ENCODE results near the gene ASXL2.

ASXL2 gene

DNA sequence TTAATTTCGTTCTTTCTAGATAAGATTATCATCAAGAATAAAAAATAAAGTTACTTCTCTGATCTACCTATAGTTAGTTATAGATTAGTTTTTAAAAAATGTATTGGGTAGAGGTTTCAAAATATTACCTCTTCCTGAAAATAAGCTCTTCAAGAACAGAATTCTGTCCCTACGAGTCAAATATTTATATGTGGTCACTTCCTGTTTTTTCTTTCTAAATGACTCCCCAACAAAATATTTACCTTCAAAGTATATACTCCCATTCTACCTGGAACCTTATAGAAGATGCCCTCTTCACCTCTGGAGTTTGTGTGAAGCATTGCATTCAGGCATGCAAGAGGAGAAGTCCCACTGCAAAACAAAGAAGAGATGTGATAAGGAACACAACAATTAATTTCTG is 72.3 kb downstream of the ASXL2 start:
- DNase-seq (ENCODE audit: low read depth, low spot score), result no peak

DNA sequence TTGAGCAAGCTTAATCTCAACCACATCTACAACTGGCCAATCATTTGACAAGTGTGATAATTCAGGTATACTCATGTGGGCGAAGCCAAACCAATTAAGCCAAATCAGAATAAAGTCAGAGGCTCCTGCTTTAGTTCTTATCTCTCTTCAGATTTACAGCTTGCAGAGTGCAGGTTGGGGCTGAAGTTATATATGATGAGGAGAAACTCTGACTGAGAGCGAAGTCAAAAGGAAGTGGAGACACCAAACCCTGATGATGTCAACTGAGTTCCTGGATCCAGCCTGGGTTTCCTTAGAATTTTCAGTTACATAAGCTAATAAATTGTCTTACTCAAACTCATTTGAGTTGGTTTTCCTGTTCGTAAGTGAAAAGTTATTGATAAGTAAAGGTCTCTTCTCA is 73.9 kb downstream of the ASXL2 start:
- no peak for DNase-seq (ENCODE audit: low read depth, low spot score)

DNA sequence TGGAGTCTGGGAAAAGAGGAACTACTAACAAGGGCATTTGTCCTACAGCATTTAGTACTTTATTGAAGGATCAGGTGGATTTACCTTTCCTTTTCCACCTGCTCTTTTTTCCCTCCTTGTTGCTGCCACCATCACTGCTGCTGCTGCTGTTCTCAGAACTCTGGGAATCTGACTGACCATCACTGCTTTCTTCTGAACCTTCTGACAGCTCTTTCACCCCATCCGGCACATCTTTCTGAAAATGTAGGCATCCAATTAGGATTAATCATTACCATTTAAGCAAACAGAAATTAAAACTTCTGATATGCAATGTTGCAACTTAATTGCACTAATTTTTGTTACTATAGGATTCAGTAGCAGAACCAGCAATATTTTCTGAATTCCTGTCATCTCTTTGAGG is 79.0 kb downstream of the ASXL2 start:
- DNase-seq (ENCODE audit: low read depth, low spot score), result no peak

DNA sequence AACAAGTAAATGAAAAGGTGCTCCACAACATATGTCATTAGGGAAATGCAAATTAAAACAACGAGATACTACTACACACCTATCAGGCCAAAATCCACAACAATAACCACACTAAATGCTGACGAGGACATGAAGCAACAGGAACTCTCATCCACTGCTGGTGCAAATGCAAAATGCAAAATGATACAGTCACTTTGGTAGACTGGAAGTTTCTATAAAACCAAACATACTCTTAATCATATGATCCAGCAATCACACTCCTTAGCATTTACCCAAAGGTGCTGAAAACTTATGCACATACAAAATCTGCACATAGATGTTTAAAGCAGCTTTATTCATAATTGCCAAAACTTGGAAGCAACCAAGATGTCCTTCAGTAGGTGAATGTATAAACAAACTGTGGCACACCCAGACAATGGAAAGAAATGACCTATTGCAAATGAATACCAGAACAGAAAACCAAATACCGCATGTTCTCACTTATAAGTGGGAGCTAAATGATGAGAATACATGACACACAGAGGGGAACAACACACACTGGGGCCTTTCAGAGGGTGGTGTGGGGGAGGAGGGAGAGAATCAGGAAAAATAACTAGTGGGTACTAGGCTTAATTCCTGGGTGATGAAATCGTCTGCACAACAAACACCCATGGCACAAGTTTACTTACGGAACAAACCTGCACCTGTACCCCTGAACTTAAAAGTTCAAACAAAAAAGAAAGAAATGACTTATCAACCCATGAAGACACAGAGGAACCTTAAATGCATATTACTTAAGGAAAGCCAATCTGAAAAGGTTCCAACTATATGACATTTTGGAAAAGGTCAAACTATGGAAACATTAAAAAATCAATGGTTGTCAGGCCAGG is 80.4 kb downstream of the ASXL2 start:
- DNase-seq (ENCODE audit: low read depth, low spot score), result no peak

DNA sequence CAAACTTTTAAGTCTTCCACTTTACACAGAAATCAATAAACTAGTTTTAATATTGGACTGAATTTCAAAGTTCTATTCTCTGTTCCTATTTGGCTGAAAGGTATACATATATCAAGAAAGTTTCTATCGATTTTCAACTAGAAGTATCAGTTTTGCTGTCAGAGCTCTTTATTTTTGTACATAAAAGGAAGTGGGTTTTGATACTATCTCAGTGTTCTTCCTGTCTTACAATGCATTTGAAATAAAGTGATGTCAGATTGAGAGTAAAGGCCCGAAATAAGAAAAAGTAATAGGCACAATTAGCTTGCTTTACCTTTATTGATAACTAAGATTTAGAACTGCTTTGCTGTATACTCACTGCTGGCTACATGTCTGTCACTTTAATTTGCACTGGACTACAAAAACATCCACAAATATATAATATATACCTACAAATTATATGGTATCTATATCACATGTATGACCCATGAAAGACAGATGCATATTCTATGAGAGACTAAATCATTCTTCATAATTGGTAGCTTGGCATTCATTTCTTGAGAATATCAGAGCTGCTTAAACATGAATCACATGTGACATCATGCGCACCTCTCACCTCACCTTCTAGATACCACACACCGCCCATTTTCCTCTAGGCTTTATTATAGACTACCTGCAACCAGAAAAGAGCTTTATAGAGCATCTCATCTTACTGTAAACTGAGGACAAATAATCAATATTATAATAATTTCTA is 83.6 kb downstream of the ASXL2 start:
- DNase-seq (ENCODE audit: low read depth, low spot score), result no peak

DNA sequence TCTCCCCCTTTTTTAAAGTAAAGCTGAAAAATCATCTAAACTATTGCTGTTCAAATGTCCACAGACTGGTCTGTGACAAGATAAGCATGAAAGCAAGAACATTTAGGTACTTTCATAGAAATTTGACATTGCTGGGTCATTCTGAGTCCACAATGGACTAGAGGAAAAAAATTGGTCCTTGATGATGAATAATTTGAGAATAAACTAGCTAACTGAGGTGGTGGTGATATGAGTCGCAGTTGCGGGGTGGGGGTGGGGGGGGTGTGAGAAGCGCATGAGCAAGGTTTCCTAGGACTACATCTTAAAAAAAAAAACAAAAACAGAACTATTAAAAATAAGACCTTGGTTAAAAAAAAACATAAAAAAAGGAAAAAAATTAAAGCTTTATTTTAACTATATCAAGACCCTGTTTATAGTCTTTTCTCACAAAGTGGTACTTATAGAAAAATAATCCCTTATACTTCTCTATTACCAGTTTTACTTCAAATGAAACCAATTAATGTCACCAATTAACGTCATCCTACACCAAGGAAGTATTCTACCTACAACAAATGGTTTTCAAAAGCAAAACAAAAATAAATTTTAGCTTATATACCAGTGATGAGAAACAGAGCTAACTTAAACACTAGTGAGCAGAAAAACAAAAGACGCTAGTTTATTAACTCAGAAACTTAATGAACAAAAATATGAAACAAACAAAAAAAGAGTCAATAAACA is 88.1 kb downstream of the ASXL2 start:
- no peak for DNase-seq (ENCODE audit: low read depth, low spot score)

DNA sequence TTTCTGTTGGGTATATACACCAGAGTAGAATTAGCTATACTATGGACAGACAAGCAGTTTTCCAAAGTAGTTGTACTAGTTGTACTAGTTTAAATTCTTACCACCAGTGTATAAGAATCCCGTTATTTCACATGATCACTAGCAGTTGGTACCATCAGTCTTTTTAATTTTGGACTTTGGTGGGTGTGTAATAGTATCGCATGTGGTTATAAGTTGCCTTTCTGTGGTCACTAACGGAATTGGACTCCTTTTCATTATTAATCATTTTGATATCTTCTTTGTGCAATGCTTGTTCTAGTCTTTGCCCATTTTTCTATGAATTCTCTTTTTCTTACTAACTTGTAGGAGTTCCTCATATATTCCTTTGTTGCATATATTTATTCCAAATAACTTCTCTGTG is 89.8 kb downstream of the ASXL2 start:
- no peak for DNase-seq (ENCODE audit: low read depth, low spot score)

DNA sequence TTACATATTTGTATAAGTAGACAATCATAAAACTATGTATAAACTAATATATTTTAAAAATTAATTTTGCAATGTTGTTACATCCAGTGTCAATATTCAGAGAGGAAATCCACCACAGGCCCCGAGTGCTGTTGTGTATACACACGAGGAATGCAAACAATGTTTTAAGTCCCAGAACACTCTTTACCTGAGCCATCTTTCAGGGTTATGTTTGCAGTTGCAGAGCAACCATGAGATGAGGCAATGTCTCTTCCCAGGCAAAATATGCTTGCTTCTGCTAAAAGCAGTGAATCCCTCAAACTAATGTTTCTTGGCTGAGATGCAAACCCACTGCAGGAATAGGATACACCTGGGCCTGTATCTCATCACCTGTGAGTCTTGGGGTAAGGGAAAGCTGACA is 91.3 kb downstream of the ASXL2 start:
- DNase-seq (ENCODE audit: low read depth, low spot score), result no peak

DNA sequence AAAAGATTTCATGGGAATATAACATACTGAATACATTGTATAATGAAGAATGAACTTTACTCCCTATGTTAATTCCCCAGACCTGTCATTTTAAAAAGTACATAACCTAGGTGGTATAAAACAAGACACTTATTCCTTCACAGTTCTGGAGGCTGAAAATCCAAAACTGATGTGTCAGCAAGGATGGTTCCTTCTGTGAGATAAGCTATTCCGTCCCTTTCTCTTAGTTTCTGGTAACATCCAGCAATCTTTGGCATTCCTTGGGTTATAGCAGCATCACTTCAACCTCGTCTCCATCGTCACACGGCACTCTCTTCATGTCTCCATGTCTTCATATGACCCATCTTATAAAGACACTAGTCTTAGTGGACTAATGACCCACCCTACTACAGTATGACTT is 93.9 kb downstream of the ASXL2 start:
- no peak for DNase-seq (ENCODE audit: low read depth, low spot score)

DNA sequence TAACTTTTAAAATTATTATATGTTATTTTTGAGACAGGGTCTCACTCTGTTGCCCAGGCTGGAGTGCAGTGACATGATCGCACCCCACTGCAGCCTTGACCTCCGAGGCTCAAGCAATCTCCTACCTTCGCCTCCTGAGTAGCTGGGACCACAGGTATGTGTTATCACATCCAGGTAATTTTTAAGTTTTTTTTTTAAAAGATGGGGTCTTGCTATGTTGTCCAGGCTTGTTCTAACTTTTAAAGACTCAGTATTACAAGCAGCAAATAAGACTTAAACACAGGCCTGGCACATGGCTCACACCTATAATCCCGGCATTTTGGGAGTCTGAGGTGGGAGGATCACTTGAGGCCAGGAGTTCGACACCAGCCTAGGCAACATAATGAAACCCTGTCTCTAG is 101.2 kb downstream of the ASXL2 start:
- DNase-seq (ENCODE audit: low read depth, low spot score), result no peak

DNA sequence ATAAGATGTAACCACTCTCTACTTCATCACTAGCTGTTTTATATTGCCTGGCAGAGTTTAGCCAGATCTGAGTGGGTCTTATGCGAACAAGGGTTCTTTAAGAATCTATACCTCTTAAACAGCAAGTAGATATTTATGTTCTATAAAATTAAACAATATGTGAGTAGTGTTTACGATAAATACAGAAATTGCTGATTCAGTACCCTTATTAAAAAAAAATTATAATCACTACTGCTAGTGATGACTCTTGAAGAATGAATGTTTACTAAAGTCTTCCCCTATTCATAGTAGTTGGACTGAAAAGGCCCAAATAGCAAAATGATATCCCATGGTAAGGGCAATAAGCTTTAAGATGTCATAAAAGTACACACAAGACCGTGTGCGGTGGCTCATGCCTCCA is 106.2 kb downstream of the ASXL2 start:
- DNase-seq (ENCODE audit: low read depth, low spot score), result no peak

DNA sequence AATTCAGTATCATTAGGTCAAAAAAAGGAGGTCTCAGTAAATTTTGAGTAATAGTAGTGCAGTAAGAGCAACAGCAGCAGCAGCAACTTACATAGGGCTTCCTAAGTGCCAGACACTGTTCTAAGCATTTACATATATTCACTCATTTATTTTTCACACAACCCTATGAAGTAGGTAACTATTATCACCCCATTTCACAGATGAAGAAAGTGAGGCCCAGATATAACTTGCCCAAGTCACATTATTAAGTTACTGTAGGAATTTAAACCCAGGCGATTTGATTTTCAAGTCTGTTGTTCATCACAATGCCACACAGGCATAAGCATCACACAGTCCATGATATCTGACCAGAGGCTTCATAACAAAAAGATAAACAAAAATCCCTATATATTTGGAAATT is 114.7 kb downstream of the ASXL2 start:
- no peak for DNase-seq (ENCODE audit: low read depth, low spot score)

DNA sequence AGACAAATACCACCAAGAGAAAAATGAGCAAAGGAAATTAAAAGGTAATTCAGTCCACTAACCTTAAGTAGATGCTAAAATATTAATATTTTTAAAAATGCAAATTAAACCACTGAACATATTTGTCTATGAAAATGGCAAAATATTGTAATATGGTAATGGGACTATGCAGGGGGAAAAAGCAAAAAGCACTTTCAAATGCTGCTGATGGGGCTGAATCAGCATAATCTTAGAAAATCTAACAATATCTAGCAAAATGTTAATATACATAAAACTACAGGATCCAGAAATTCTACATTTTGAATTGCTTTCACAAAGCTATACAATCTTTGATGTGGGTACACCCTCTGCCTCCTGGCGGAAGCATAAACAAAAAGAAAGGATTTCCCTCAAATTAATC is 118.0 kb downstream of the ASXL2 start:
- DNase-seq (ENCODE audit: low read depth, low spot score), result no peak

DNA sequence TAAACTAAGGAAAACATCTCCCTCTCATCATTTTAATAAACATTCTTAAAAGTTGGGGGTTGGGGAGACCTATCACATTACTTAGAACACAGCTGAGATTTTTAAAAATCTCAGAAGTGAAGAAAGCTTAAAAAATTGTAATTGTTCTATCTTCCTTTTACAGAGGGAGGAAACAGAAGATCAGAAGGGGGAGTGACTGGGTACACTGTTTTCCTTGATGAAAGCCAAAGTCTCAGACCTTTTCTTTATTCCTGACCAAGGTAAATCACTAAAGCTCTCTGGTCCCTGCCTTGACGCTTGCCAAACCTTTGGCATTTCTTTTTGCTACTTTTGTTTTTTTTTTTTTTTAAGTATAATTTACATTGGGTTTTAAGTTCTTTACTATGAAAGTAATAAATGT is 119.9 kb downstream of the ASXL2 start:
- no peak for DNase-seq (ENCODE audit: low read depth, low spot score)

DNA sequence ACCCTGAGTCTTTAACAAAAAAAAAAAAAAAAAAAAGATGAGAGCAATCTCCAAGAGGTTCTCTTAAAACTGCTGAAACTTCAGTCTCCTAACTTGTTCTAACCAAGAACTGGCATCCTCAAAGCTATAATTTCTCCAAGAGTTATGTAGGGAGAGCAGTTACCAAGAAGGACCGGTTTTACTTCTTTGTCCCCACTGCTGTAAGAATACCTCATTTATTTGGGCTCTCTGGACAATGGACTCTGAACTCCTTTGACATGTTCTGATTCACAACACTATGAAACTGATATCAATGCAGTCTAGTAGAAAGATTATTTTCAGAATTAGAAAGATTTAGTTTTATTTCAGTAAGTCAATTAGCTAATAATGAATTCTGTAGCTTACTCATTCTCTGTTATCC is 120.4 kb downstream of the ASXL2 start:
- no peak for DNase-seq (ENCODE audit: low read depth, low spot score)

DNA sequence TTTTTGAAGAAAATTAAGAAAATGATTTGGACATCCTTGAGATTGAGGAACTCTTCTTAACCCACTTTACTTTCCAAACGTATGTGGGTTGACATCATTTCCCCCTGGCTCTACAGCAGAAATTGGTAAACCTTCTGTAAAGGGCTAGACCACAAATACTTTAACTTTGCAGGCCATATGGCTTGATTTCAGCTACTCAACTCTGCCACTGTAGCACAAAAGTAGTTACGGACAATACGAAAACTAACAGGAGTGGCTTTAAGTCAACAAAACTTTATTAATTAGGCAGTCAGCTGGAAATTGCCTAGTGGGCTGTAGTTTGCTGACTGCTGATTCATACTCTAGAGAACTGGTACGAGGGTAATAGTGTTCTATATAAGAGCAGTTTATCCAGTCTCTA is 121.8 kb downstream of the ASXL2 start:
- DNase-seq (ENCODE audit: low read depth, low spot score), result no peak

DNA sequence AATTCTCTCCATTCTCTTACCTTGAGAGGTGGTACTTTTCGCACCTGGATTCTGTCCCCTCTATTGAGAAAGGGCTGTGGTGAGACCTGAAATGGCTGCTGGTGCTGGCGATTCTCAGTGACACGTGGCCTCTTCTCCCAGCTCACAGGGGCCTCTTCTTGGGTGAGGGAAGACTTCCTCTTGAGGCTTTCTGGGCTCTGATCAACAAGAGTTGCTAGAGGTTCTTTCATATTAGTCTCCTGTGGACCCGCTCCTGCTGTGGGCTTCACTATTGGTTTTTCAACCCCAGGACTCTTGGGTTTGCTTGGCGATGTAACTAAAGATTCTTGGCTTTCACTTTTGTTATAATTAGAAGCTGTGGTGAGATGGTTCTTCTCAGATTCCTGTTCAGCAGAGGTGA is 128.6 kb downstream of the ASXL2 start:
- no peak for DNase-seq (ENCODE audit: low read depth, low spot score)

DNA sequence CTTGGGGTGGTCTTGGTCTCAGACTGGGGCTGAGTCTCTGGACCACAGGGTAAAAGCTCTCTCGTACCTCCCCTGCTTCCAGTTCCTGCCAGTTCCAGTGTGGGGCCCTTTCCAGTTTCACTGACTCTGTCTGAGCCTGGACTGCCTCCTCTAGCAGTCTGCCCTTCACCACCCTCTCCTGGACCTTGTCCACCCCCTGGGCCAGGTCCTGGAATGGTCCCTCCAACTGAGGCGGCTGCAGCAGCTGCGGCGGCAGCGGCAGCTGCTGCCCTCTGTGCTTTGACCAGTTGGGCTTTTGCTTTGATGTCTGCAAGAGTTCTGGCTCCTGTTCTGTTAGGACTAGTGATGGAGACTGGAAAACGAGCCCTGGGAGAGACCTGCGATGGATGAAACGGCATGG is 134.2 kb downstream of the ASXL2 start:
- DNase-seq (ENCODE audit: low read depth, low spot score), result no peak

DNA sequence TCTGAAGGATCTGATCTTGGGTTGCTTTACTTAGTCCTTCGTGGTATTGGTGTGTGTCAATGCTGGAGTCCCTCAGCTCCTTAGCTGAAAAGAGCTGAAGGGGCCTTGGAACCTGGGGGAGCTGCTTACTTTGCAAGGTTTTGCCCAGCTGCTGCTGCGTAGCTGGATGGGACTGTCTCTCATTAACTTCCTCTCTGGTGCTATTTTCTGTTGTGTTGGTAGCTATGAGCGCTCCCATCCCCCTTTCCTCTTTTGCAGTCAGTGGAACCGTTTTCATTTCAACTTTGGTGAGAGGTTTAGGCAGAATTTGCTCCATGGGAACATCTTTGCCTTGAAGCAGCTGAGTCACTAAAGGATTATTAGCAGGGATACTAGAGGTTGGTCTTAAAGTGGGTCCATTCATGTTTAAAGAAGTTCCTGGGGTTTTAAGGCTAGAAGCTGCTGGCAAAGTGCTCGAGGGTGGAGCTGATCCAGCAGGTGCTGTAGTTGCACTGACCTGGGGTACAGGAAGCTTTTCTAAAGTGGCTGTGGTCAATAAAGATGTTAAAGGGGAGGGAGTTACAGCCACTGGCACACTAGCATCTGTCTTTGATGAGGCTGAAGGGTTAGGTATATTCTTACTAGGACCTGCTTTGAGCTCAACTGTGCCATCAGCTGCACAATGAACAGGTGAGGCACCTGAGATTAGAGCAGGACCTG is 135.0 kb downstream of the ASXL2 start:
- no peak for DNase-seq (ENCODE audit: low read depth, low spot score)

DNA sequence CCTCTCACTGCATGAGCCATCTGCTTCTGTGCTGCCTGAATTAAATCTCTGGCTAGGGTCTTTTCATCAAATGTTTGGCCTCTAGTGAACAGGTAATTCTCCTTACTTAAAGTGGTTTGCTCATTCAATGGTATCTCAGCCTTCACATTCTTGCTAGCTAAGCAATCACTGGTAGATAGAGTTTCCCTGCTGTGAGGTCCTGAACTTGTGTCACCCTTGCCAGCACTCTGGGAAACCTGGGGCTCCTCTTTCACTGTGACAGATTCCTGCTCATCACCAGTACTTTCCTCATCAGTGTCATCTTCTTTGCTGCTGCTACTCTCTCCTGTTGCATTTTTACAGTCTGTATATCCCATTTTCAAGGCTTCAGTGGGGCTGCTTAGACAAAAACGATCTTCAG is 135.8 kb downstream of the ASXL2 start:
- DNase-seq (ENCODE audit: low read depth, low spot score), result no peak

DNA sequence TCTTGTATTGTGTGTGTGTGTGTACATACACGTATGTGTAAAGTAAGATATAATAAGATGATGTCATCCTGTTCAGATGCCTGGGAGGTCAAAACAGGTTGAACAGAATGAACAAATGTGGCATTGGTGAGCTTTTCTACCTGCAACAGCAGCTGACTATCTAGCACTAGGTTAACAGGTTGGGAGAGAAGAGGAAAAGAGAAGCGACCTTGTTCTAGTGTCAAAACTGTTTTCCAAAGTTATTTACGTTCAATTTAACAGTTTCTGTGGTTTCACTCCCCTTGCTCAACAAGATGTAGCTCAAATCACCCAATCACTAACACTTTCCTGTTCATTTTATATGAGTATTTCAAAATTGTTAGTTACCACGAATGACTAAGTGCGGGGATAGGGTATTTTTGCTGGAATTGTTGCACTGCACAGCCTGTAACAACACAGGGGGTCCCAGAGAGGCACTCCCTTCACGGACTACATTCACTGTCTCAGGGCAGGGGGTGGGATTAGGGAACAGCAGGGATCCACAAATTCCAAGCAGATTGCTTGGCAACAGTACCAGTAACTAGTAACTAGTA is 137.4 kb downstream of the ASXL2 start:
- no peak for DNase-seq (ENCODE audit: low read depth, low spot score)
